ENCODE data around the gene DNAH3. TPM values are rescaled to one million over a fixed set of nuclear protein-coding genes. Genes with fewer than 3 reads are reported as not detected.

Gene DNAH3
- total and polyA plus RNA-seq, 2 experiments from 2014 or later, result 0.70 to 1.3 TPM

DNA sequence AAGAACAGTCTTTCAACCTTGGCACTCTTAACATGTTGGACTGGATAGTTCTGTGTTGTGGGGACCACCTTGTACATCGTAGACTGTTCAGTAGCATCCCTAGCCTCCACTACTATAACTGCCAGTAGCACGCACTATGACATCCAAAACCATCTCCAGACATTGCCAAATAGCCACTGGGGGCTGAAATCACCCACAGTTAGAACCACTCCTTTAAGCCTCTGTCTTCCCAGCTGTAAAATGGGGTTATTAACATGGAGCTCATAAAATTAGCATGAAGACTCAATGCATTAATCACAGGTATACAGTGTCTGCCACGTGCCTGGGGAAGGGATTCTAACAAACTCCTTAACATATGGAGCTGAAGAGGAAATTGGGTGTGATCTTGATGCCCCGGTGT is 200.4 kb downstream of the DNAH3 start:
- peaks cover 14% of the 10 kb centered on the region; the same call in 2 of the 3 replicates for H3K4me1 Mint-ChIP-seq
- Histone ChIP-seq H2AFZ (no peak overlapping the region), H3K36me3 (ENCODE audit: insufficient read depth) (no peaks in the 10 kb centered on the region), H3K79me2 (replicated peaks; ENCODE audit: insufficient read depth) (no peaks in the 10 kb centered on the region), H3K4me3 (no peak overlapping the region), H3K27ac (ENCODE audit: low read depth) (no peak overlapping the region), H3K4me2 (no peak overlapping the region), H3K27me3 (ENCODE audit: insufficient read depth) (no peaks in the 10 kb centered on the region), H4K20me1 (replicated peaks; ENCODE audit: insufficient read depth) (no peaks in the 10 kb centered on the region), H3K4me1 (ENCODE audit: insufficient read depth) (peaks cover 8% of the 10 kb centered on the region), H3F3A (replicated peaks; ENCODE audit: low read depth) (no peaks in the 10 kb centered on the region), H3K9me2 (ENCODE audit: insufficient read depth) (no peaks in the 10 kb centered on the region)
- no peak overlapping the region for H3K4me3 Mint-ChIP-seq
- TF ChIP-seq ETS1 (IDR thresholded peaks at IDR 0.05) (no peak), REST (IDR thresholded peaks at IDR 0.05; ENCODE audit: unreplicated experiment) (no peak), CREB1 (CRISPR knock-in tag; IDR thresholded peaks at IDR 0.05; ENCODE audit: low read depth) (no peak), POLR2AphosphoS5 (IDR thresholded peaks at IDR 0.05; ENCODE audit: low read depth) (no peak), NANOG (IDR thresholded peaks at IDR 0.05; ENCODE audit: borderline replicate concordance) (no peak), EZH2 (IDR thresholded peaks at IDR 0.05; ENCODE audit: low read depth, unreplicated experiment) (no peak), ZNF114 (CRISPR knock-in tag; IDR thresholded peaks at IDR 0.05) (no peak), JUNB (IDR thresholded peaks at IDR 0.05; ENCODE audit: unreplicated experiment) (no peak), STAT1 (IDR thresholded peaks at IDR 0.05; ENCODE audit: unreplicated experiment) (no peak), EZH2phosphoT487 (IDR thresholded peaks at IDR 0.05; ENCODE audit: unreplicated experiment) (no peak), ZNF331 (CRISPR knock-in tag; IDR thresholded peaks at IDR 0.05; ENCODE audit: low read depth) (no peak)
- TF ChIP-seq, protein P1, sequence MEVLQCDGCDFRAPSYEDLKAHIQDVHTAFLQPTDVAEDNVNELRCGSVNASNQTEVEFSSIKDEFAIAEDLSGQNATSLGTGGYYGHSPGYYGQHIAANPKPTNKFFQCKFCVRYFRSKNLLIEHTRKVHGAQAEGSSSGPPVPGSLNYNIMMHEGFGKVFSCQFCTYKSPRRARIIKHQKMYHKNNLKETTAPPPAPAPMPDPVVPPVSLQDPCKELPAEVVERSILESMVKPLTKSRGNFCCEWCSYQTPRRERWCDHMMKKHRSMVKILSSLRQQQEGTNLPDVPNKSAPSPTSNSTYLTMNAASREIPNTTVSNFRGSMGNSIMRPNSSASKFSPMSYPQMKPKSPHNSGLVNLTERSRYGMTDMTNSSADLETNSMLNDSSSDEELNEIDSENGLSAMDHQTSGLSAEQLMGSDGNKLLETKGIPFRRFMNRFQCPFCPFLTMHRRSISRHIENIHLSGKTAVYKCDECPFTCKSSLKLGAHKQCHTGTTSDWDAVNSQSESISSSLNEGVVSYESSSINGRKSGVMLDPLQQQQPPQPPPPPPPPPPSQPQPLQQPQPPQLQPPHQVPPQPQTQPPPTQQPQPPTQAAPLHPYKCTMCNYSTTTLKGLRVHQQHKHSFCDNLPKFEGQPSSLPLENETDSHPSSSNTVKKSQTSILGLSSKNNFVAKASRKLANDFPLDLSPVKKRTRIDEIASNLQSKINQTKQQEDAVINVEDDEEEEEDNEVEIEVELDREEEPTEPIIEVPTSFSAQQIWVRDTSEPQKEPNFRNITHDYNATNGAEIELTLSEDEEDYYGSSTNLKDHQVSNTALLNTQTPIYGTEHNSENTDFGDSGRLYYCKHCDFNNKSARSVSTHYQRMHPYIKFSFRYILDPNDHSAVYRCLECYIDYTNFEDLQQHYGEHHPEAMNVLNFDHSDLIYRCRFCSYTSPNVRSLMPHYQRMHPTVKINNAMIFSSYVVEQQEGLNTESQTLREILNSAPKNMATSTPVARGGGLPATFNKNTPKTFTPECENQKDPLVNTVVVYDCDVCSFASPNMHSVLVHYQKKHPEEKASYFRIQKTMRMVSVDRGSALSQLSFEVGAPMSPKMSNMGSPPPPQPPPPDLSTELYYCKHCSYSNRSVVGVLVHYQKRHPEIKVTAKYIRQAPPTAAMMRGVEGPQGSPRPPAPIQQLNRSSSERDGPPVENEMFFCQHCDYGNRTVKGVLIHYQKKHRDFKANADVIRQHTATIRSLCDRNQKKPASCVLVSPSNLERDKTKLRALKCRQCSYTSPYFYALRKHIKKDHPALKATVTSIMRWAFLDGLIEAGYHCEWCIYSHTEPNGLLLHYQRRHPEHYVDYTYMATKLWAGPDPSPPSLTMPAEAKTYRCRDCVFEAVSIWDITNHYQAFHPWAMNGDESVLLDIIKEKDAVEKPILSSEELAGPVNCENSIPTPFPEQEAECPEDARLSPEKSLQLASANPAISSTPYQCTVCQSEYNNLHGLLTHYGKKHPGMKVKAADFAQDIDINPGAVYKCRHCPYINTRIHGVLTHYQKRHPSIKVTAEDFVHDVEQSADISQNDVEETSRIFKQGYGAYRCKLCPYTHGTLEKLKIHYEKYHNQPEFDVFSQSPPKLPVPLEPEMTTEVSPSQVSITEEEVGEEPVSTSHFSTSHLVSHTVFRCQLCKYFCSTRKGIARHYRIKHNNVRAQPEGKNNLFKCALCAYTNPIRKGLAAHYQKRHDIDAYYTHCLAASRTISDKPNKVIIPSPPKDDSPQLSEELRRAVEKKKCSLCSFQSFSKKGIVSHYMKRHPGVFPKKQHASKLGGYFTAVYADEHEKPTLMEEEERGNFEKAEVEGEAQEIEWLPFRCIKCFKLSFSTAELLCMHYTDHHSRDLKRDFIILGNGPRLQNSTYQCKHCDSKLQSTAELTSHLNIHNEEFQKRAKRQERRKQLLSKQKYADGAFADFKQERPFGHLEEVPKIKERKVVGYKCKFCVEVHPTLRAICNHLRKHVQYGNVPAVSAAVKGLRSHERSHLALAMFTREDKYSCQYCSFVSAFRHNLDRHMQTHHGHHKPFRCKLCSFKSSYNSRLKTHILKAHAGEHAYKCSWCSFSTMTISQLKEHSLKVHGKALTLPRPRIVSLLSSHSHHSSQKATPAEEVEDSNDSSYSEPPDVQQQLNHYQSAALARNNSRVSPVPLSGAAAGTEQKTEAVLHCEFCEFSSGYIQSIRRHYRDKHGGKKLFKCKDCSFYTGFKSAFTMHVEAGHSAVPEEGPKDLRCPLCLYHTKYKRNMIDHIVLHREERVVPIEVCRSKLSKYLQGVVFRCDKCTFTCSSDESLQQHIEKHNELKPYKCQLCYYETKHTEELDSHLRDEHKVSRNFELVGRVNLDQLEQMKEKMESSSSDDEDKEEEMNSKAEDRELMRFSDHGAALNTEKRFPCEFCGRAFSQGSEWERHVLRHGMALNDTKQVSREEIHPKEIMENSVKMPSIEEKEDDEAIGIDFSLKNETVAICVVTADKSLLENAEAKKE (CRISPR knock-in tag; IDR thresholded peaks at IDR 0.05), result no peak
- TF ChIP-seq, protein P2, sequence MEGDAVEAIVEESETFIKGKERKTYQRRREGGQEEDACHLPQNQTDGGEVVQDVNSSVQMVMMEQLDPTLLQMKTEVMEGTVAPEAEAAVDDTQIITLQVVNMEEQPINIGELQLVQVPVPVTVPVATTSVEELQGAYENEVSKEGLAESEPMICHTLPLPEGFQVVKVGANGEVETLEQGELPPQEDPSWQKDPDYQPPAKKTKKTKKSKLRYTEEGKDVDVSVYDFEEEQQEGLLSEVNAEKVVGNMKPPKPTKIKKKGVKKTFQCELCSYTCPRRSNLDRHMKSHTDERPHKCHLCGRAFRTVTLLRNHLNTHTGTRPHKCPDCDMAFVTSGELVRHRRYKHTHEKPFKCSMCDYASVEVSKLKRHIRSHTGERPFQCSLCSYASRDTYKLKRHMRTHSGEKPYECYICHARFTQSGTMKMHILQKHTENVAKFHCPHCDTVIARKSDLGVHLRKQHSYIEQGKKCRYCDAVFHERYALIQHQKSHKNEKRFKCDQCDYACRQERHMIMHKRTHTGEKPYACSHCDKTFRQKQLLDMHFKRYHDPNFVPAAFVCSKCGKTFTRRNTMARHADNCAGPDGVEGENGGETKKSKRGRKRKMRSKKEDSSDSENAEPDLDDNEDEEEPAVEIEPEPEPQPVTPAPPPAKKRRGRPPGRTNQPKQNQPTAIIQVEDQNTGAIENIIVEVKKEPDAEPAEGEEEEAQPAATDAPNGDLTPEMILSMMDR (conservative IDR thresholded peaks at IDR 0.05; ENCODE audit: low read depth in 2 of 2), result no peak
- H3K27me3 Mint-ChIP-seq (ENCODE audit: insufficient read depth, low read depth, poor library complexity), result peaks cover 7% of the 10 kb centered on the region
- DNase-seq (ENCODE audit: low spot score) (no peak), ATAC-seq (no peak)
- H3K9me3 Mint-ChIP-seq, result no peaks in the 10 kb centered on the region; the same call in 2 of the 3 replicates
- no peak overlapping the region for H3K27ac Mint-ChIP-seq
- no peaks in the 10 kb centered on the region for H3K36me3 Mint-ChIP-seq (ENCODE audit: low read depth)

Measured in GM23338 (cell line).